Breast epithelium (tissue), 3 donors: Measurements from ENCODE around the gene B4GALT6.

Experiments used
- CTCF ChIP-seq, 3 donors: fragments of 450-650 bp; IDR thresholded peaks; one replicate each; pipeline ENCODE4 v1.5.1; 2016 to 2017; ENCODE audit warnings: antibody characterized with exemption in 3 of 3, mild to moderate bottlenecking in 3 of 3, moderate library complexity in 3 of 3
- POLR2A ChIP-seq: fragments of 450-650 bp; IDR thresholded peaks from one replicate; pipeline ENCODE4 v1.6.1; 2016; ENCODE audit warnings: antibody characterized with exemption, mild to moderate bottlenecking, moderate library complexity
- POLR2AphosphoS5 ChIP-seq, 3 donors: sonication (generic); formaldehyde crosslinking; IDR thresholded peaks; one replicate each; pipeline ENCODE4 v1.6.1; 2017; ENCODE audit warnings: antibody characterized with exemption in 3 of 3

GRCh38 chr18:31645411-31645810 lies 39.0 kb downstream of the B4GALT6 start:
- TF ChIP-seq POLR2A (no peak), CTCF (IDR thresholded peaks at IDR 0.05) (no peak), POLR2AphosphoS5 (IDR thresholded peaks at IDR 0.05) (no peak)
